Embryonic facial prominence (tissue), 1 donor: ENCODE data around the gene BTRC.
"Not testable (repeated sequence)": the region's sequence is repeated elsewhere in the genome, so short reads cannot be mapped to it uniquely, and the experiment has no call there.

Experiments used
- DNase-seq: peaks from one replicate; pipeline ENCODE4 v3.0.0-alpha.2; 2016; ENCODE audit errors: extremely low spot score

The BTRC gene

GRCh38 chr10:101346177-101346576, 7.8 kb upstream of the BTRC start:
- DNase-seq, result no peak

GRCh38 chr10:101351017-101351416, 2.9 kb upstream of the BTRC start:
- no peak for DNase-seq

- DNase-seq, result no peak
Measured at GRCh38 chr10:101351477-101351876, 2.5 kb upstream of the BTRC start.

GRCh38 chr10:101352857-101353256, 1.1 kb upstream of the BTRC start:
- not testable (repeated sequence) for DNase-seq

GRCh38 chr10:101354328-101355071, 535 bp downstream of the BTRC start:
- peak; percentile 63 for DNase-seq

GRCh38 chr10:101355072-101355706, 1.2 kb downstream of the BTRC start:
- no peak for DNase-seq

- no peak for DNase-seq
Measured at GRCh38 chr10:101356132-101356531, 2.2 kb downstream of the BTRC start.

- DNase-seq, result no peak
Measured at GRCh38 chr10:101357958-101358357, 4.0 kb downstream of the BTRC start.

GRCh38 chr10:101358706-101359300, 4.8 kb downstream of the BTRC start:
- no peak for DNase-seq

GRCh38 chr10:101360090-101360489, 6.1 kb downstream of the BTRC start:
- DNase-seq, result not testable (repeated sequence)

- DNase-seq, result not testable (repeated sequence)
Measured at GRCh38 chr10:101360841-101361240, 6.9 kb downstream of the BTRC start.

- no peak for DNase-seq
Measured at GRCh38 chr10:101363850-101364400, 10.0 kb downstream of the BTRC start.

- no peak for DNase-seq
Measured at GRCh38 chr10:101364721-101365120, 10.8 kb downstream of the BTRC start.

- no peak for DNase-seq
Measured at GRCh38 chr10:101367569-101368453, 13.8 kb downstream of the BTRC start.

GRCh38 chr10:101373063-101373462, 19.1 kb downstream of the BTRC start:
- no peak for DNase-seq

- DNase-seq, result not testable (repeated sequence)
Measured at GRCh38 chr10:101373993-101374392, 20.0 kb downstream of the BTRC start.

GRCh38 chr10:101375076-101375475, 21.1 kb downstream of the BTRC start:
- DNase-seq, result no peak

- DNase-seq, result no peak
Measured at GRCh38 chr10:101379663-101380352, 25.8 kb downstream of the BTRC start.

- no peak for DNase-seq
Measured at GRCh38 chr10:101380353-101381017, 26.5 kb downstream of the BTRC start.

- DNase-seq, result no peak
Measured at GRCh38 chr10:101385866-101386658, 32.1 kb downstream of the BTRC start.
